Coronary artery (tissue), 2 donors: ENCODE measurements around the gene PRRG2.
A peak's percentile ranks its signal among the peaks of the same experiment; 100 is the strongest.

Experiments
- DNase-seq: peaks from one replicate; pipeline ENCODE4 v3.0.0-alpha.2; 2017; ENCODE audit warnings: low spot score
- H3K27ac ChIP-seq, 2 donors: fragments of 200-600 bp; sonication (generic); one replicate each; pipeline ENCODE4 v1.5.1; 2016 to 2019
- H3K4me3 ChIP-seq: fragments of 200-600 bp; sonication (generic); 2 replicates; pipeline ENCODE4 v1.5.1; 2016; ENCODE audit warnings: mild to moderate bottlenecking, moderate library complexity
- TF ChIP-seq, protein P1 (sequence below): fragments of 200-600 bp; sonication (generic); IDR thresholded peaks from one replicate; pipeline ENCODE4 v1.5.1; 2019; ENCODE audit warnings: antibody characterized with exemption

Gene PRRG2

DNA sequence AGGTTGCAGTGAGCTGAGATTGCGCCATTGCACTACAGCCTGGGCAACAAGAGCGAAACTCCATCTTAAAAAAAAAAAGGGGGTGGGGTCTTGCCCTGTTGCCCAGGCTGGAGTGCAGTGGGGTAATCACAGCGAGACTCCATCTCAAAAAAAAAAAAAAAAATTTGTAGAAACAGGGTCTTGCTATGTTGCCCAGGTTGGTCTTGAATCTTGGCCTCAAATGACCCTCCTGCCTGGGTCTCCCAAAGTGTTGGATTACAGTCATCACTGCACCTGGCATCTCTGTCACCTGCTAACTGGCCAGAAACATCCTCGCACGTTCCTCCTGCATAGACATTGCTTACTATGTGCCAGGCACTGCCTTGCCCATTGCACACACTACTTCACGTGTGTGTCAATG is 39.2 kb upstream of the PRRG2 start:
- TF ChIP-seq, protein P1, sequence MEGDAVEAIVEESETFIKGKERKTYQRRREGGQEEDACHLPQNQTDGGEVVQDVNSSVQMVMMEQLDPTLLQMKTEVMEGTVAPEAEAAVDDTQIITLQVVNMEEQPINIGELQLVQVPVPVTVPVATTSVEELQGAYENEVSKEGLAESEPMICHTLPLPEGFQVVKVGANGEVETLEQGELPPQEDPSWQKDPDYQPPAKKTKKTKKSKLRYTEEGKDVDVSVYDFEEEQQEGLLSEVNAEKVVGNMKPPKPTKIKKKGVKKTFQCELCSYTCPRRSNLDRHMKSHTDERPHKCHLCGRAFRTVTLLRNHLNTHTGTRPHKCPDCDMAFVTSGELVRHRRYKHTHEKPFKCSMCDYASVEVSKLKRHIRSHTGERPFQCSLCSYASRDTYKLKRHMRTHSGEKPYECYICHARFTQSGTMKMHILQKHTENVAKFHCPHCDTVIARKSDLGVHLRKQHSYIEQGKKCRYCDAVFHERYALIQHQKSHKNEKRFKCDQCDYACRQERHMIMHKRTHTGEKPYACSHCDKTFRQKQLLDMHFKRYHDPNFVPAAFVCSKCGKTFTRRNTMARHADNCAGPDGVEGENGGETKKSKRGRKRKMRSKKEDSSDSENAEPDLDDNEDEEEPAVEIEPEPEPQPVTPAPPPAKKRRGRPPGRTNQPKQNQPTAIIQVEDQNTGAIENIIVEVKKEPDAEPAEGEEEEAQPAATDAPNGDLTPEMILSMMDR = no peak
- DNase-seq = no peak
- Histone ChIP-seq H3K4me3 (no peak overlapping the region), H3K27ac (no peak overlapping the region)

DNA sequence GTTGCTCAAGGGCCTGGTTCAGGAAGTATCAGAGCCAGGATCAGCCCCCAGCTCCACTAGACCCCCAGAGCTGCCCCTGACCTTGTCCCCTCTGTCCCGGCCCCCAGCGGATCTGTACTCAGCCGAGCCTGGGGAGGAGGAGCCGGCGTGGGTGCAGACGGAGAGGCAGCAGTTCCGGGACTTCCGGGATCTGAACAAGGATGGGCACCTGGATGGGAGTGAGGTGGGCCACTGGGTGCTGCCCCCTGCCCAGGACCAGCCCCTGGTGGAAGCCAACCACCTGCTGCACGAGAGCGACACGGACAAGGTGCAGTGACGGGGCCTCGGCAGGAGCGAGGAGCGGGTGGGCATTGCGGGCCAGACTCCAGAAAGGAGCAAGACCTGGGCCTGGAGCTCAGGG is 38.7 kb upstream of the PRRG2 start:
- DNase-seq = no peak
- TF ChIP-seq, protein P1 = no peak
- H3K27ac ChIP-seq = no peak overlapping the region
- H3K4me3 ChIP-seq = no peak overlapping the region

DNA sequence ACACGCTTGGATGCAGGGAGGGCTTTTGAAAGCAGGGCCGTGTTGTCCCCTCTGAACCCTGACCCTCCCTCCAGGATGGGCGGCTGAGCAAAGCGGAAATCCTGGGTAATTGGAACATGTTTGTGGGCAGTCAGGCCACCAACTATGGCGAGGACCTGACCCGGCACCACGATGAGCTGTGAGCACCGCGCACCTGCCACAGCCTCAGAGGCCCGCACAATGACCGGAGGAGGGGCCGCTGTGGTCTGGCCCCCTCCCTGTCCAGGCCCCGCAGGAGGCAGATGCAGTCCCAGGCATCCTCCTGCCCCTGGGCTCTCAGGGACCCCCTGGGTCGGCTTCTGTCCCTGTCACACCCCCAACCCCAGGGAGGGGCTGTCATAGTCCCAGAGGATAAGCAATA is 38.1 kb upstream of the PRRG2 start:
- no peak overlapping the region for H3K27ac ChIP-seq
- DNase-seq = no peak
- TF ChIP-seq, protein P1 = no peak
- H3K4me3 ChIP-seq = no peak overlapping the region

DNA sequence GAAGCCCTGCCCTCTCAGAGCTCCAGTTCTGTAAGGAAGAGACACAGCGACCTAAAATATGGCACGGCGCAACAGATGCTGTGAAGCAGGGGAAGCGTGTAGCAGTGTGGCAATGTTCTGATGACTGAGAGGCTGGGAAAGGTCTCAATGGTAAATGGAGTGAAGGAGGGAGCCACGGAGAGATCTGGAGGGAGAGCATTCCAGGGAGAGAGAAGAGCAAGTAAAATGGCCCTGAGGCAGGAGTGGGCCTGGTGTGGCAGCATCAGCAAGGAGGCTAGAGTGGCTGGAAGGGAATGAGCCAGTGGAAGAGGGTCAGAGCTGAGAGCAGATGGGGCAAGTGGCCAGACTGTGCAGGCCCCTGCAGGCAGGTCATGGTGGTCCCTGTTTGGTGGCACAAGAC is 37.0 kb upstream of the PRRG2 start:
- no peak for DNase-seq
- TF ChIP-seq, protein P1 = no peak
- no peak overlapping the region for H3K27ac ChIP-seq
- H3K4me3 ChIP-seq = no peak overlapping the region

DNA sequence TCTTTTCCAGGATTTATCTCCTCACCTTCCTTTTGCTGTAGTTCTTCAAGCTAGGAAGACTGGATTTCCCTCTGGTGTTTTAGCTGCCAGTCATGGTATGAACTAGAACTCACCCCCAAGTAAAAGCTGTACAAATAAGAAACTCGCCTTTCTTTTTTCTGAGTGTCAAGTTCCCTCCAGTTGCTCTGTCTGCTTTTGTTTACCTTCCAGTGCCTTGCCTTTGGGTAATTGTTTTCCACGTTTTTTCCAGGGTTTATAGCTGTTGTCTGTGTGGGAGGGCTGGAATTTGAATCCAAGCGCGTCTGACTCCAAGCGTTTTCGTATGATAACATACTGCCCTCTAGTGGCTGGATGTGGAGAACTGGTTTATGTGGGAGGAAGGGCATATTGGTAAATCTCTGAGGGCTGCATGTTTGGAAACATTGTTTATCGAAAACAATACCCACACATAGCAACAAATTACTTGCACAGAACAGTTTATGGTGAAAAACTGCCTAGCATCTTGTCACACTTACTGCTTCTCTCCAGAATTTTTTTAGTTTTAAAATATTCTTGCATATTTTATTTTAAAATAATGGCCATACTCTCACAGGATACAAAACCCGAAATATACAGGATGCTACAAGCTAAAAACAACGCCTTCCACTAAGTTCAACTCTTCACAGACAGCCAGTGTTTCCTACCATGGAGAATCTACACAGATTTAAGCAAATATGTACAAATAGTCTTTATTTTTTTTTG is 34.1 kb upstream of the PRRG2 start:
- TF ChIP-seq, protein P1 = peak; percentile 56
- DNase-seq = no peak
- no peak overlapping the region for H3K4me3 ChIP-seq
- no peak overlapping the region for H3K27ac ChIP-seq

DNA sequence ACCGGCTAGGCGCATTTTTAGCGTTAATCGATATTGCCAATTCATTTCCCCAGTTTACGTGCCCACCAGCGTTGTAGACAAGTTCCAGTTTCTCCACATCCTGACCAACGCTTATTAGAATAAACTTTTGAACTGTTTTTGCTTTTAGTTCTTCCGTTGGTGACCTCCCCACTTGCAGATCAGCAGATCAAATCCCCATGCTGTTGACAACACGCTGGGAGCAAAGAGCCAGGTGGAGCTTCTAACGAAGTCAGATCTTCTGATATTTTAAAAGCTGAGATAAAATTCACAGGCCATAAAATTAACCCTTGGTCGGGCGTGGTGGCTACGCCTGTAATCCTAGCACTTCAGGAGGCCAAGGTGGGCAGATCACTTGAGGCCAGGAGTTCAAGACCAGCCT is 32.1 kb upstream of the PRRG2 start:
- no peak overlapping the region for H3K27ac ChIP-seq
- no peak for DNase-seq
- no peak overlapping the region for H3K4me3 ChIP-seq
- TF ChIP-seq, protein P1 = no peak

DNA sequence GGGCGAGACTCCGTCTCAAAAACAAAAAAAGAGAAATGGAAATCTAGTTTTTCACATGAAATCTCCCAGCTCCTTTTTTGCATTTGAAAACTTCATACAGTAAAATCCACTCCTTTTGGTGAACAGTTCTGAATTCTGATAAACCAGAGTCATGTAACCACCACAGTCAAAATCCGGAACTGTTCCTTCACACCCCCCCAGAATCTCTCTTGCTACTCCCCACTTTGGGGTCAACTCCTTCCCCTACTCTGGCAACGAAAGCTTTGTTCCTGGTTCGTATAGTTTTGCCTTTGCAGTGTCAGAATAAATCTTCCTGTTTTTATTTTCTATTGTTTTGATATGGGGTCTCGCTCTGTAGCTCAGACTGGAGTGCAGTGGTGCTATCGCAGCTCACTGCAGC is 29.6 kb upstream of the PRRG2 start:
- no peak for DNase-seq
- no peak overlapping the region for H3K27ac ChIP-seq

More for the DNA sequence above, 29.6 kb upstream of the PRRG2 start:
- TF ChIP-seq, protein P1 = no peak
- no peak overlapping the region for H3K4me3 ChIP-seq
